T-helper 1 cell treated with Interleukin-12 subunit alpha and Interleukin-12 subunit beta and Interleukin-4 antibody, amounts not matched to agents 30 ng/mL and 1 ng/mL, for 36 hours (primary cell): ENCODE measurements around the gene TNN. TPM values are rescaled to one million over a fixed set of nuclear protein-coding genes. Genes with fewer than 3 reads are reported as not detected.
"Not testable (repeated sequence)": the region's sequence is repeated elsewhere in the genome, so short reads cannot be mapped to it uniquely, and the experiment has no call there.

ENCODE experiments used
- intact Hi-C: fragments of 100-400 bp; cut with micrococcal nuclease; formaldehyde crosslinking; loops from one replicate; pipeline ENCODE4 v1.15.1; 2024
- total RNA-seq: library from RNA; stranded (reverse); gene quantifications from 2 replicates; pipeline ENCODE4 v1.2.3, GENCODE V29; 2022

TNN gene, protein sequence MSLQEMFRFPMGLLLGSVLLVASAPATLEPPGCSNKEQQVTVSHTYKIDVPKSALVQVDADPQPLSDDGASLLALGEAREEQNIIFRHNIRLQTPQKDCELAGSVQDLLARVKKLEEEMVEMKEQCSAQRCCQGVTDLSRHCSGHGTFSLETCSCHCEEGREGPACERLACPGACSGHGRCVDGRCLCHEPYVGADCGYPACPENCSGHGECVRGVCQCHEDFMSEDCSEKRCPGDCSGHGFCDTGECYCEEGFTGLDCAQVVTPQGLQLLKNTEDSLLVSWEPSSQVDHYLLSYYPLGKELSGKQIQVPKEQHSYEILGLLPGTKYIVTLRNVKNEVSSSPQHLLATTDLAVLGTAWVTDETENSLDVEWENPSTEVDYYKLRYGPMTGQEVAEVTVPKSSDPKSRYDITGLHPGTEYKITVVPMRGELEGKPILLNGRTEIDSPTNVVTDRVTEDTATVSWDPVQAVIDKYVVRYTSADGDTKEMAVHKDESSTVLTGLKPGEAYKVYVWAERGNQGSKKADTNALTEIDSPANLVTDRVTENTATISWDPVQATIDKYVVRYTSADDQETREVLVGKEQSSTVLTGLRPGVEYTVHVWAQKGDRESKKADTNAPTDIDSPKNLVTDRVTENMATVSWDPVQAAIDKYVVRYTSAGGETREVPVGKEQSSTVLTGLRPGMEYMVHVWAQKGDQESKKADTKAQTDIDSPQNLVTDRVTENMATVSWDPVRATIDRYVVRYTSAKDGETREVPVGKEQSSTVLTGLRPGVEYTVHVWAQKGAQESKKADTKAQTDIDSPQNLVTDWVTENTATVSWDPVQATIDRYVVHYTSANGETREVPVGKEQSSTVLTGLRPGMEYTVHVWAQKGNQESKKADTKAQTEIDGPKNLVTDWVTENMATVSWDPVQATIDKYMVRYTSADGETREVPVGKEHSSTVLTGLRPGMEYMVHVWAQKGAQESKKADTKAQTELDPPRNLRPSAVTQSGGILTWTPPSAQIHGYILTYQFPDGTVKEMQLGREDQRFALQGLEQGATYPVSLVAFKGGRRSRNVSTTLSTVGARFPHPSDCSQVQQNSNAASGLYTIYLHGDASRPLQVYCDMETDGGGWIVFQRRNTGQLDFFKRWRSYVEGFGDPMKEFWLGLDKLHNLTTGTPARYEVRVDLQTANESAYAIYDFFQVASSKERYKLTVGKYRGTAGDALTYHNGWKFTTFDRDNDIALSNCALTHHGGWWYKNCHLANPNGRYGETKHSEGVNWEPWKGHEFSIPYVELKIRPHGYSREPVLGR (N-terminal part only)
- not detected in 2 replicates for total RNA-seq

DNA sequence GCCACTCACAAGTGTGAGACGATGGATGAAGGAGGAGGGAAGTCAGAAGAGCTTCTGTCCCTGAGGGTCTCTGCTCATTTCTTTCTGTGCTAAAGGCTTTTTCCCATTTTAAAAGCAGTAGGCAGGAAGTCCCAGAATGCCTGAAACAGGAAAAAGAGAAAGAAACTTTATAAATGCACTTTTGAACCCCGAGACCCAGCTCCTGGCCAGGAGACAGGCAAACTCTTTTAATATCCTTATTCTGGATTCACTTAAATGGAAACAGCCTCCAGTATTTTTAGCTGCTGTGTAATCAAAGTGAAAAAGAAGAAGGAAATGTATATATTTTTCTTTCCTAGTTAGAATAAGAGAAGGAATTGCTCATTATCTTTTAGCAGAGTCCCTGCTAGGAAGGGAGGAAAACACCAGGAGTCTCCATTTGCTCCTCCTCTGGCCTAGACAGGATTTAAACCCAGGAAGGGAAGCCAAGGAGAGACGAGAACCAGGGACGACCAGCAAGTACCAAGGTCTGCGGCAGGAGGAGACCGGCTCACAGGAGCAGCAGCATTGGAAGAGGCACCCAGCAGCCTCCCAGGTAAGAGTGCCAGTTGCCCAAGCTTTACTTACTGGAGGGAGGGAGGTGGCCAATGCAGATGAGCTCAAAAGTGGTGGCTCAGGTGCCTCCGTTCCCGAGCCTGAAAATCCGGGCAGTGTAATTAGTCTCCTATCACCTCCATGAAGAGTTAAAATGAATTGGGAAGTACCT, at the start of gene TNN:
TSS of gene TNN (plus strand) at position 472 of the 745 bp plus-strand sequence. CDS start 9,586 bp downstream, outside the sequence.
- intact Hi-C loops = no loop called here

DNA sequence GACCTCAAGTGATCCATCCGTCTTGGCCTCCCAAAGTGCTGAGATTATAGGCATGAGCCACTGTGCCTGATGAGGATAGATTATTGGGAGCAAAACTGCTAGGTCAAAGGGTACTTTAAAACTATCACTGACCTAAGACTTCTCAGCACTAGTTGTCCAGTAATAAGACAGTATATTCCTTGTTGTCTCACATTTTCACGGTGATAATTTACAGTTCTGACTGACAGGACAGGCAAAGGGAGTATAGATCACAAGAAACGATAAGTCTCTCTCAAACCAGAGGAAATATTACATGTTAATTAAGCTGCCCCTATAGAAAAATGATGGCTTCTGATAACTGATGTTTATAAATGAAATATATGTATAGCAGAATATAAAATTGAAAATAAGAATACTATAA, 48.1 kb upstream of the TNN start:
- intact Hi-C loops = no loop called here

DNA sequence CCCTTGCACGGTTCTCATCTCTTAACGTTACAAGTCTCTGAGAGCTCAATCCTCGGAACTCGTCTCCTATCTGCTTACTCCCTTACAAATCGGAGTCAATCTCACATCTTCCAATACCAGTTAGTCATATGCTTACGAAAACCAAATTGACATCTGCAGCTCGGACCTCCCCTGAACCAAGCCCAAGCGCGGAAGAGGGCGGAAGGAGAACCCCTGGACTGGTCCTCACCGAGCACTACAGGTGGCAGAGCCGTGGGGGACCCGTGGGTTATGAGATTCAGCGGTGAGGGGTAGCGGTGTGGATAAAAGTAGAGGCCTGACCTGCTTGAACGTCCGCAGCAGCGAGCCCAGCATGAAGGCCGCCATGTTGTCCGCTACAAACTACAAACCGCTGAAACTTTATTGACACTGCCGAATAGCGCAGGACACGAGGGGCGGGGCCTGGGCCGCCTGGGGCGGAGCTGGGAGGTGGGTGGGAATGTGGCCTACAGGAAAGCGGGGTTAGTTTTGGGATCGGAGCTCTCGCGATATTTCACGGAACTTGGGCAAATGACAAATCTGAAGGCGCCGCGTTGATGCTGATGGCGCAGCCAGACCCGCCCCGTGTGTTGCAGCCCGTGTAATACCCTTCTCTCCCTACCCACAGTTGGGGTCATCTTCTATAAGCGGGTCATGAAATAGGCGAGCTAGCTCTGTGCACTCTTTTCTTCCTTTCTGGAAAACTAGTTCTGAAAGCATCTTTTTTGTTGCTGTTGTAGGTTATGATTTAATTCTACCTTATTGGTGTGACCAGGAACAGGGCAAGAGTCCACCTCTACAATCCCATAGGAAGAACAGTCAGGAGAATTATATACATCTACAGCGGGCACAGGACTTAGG, 44.4 kb upstream of the TNN start, which contains the start of gene MRPS14:
TSS of gene MRPS14 (minus strand) at position 383 of the 879 bp plus-strand sequence. CDS start at position 366, 17 bp downstream.
- intact Hi-C loops = loop anchor here (1.0 to 2.0 kb wide), 12 partner anchors 24 to 1546 kb away; partner anchors contain the start of genes CACYBP, CENPL, COP1 and DARS2

DNA sequence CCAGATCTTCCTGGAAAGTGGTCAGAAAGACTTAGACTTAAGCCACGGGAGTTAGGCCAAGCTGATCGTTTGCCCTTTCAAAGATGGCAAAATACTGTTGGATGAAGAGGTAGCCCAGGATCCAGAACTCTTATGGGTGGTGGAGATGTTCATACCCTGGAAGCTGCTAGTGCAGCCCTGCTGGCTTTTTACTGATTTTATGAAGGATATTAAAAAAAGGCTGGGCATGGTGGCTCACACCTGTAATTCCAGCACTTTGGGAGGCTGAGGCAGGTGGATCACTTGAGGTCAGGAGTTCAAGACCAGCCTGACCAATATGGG, 43.8 kb upstream of the TNN start:
- intact Hi-C loops = loop anchor here (1.0 to 2.0 kb wide), 12 partner anchors 25 to 1547 kb away; partner anchors contain the start of genes CACYBP, CENPL, COP1 and DARS2

DNA sequence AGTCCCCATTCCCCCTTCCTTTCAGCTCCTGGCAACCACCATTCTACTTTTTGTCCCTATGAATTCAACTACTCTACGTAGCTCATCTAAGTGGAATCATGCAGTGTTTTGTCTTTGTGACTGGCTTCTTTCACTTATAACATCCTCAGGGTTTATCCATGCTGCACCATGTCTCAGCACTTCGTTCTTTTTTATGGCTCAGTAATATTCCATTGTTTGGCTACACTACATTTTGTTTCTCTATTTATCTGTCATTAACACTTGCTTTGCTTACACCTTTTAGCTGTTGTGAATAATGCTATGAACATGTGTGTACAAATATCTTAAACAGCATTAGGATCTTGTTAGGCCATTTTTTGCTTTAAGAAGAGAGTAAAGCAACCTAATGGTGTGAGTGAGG, 42.9 kb upstream of the TNN start:
- intact Hi-C loops = loop anchor here (5.0 kb wide), 2 partner anchors 48 to 1858 kb away; no protein-coding TSS in a partner anchor

DNA sequence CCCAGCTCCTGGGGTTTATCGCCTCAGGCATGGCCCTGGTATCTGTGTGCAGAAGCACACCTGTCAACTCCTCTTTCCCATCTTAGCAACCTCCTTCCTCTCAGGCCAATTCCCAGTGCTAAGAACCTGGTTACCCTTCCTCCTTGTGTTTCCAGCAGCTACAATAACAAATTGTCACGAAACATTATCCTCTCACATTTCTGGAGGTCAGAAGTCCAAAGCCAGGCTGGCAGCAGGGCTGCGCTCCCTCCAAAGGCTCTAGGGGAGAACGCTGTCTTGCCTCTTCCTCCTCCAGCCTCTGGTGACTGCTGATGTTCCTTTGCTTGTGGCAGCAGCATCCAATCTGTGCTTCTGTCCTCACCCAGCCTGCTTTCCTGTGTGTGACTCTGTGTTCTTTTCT, 33.7 kb upstream of the TNN start:
- intact Hi-C loops = no loop called here

DNA sequence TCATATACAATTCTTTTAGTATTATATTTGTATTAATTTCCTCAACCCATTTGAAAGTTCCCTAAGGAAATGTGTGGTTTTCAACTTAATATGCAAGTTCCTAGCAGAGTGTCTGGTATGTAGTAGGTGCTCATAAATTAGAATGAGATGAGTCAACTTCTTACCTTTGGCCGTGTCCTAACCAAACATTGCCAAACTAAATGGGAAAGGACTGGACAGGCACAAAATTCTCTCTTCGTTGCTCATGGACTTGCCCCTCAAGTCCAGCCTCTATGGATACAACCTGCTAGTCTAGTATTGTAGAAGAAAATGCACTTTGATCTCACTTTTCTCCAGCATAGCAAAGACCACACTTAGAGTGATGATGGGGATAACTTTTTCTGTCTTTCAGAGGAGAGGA, 32.9 kb upstream of the TNN start:
- intact Hi-C loops = no loop called here

DNA sequence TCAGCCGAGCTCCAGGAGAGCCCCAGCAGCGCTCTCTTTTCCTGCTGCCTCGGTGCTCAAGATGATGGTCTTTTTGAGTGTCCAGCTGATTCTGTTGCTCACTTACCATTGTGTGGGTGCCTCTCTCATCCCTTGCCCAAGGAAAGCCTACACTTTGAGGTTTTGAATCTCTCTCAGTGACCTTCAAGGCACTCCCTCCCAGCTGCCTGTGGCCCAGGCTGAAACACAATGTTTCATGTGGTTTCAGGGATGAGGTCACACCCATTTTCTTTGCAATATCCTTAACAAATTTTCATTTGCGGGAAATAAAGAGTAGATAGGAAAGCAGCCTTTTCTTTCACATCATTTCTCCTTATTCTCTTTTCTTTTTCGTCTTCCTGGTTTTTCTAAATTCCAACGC, 31.8 kb upstream of the TNN start:
- intact Hi-C loops = no loop called here

DNA sequence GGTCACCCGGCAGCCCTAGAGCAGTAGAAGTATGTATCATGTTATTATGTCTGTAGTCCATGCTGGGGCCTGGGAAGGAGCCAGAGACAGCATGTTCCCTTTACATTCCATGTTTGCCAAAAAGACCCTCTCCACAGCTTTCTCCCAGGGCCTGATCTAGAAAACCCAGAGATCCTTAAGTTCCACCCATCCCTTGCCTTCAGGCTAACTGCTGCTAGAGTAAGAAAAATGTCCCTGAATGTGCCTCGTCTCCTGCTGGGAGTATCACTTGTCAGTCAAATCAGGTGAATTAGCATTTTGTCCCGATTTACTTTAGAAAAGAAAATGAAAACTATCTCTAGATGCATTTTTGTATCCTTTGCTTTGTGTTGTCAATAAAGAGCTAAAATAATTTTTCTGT, 31.2 kb upstream of the TNN start:
- intact Hi-C loops = no loop called here

DNA sequence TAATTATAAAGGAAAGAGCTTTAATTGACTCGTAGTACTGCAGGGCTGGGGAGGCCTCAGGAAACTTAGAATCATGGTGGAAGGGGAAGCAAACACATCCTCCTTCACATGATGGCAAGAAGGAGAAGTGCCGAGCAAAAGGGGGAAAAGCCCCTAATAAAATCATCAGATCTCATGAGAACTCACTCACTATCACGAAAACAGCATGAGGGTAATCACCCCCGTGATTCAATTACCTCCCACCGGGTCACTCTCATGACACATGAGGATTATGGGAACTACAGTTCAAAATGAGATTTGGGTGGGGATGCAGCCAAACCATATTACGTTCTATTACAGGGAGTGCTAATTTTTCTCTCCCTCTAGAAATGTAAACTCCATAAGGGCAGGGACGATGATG, 30.2 kb upstream of the TNN start:
- intact Hi-C loops = no loop called here

DNA sequence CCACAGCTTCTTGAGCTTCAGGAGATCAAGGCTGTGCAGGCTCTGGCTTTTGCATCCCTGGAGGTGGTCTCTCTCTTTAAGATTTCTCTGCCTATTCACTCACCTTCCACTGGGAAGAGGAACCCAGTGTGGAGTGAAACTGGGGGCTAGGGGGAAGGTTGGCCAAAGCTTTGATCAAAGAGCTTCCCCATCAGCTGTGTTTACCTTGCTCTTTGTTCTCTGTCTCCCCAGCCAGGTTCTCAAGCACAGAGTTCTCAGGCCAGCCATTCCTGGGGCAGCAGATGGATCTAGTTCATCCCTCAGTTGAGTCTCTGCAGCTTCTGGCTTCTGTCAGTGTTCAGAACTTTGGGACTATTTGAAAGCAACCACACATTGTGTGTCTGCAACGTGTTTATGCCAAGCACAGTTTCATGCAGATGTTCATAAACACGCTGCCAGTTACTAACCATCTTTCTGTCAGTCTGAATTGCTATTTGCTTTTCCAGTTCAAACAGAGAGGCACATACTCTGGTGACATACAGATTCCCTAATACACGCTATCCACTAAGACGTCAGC, 27.2 kb upstream of the TNN start:
- intact Hi-C loops = no loop called here

DNA sequence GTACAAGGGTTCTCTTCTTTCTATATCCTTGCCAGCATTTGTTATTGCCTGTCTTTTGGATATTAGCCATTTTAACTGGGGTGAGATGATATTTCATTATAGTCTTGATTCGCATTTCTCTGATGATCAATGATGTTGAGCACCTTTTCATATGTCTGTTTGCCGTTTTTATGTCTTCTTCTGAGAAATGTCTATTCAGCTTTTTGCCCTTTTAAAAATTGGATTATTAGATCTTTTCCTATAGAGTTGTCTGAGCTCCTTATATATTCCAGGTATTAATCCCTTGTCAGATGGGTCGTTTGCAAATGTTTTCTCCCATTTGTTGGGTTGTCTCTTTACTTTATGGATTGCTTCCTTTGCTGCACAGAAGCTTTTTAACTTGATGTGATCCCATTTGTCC, 25.0 kb upstream of the TNN start:
- intact Hi-C loops = no loop called here

DNA sequence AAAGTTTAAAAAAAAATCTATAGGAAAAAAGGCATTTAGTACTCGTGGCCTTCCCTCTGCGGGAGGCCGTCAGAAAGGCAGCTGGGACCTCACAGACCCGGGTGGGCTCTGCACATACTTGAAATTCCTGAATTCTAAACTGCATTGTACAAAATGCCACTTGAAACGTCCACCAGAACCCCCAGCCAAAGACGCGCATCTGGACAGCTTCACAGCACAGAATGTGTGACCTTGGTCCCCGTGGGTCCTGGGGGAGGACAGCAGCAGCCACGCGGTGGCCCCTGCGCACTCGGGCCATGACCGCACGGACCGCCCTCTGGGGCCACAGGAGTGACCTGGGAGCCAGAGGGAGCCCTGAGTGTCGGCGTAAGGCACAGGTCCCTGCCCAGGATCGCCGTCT, 23.8 kb upstream of the TNN start:
- intact Hi-C loops = no loop called here

DNA sequence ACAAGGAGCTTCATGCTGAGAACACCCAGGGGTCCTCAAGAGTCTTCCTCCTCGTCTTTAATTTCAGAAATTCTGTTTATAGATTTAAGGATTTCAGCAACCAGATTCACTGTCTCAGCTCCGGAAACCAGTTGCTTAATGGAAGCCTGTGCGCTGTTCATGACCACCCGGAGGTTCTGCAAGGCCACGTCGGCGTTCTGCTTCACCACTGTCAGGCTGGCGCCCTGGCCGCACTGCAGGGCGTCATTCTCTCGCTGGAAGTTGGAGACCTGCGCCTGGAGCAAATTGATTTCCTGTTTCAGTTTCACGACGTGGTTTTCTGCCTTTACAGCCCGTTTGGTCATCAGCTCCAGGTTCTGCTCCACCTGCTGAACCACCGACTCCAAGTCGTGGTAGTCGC, 23.0 kb upstream of the TNN start:
- intact Hi-C loops = not testable (repeated sequence)

DNA sequence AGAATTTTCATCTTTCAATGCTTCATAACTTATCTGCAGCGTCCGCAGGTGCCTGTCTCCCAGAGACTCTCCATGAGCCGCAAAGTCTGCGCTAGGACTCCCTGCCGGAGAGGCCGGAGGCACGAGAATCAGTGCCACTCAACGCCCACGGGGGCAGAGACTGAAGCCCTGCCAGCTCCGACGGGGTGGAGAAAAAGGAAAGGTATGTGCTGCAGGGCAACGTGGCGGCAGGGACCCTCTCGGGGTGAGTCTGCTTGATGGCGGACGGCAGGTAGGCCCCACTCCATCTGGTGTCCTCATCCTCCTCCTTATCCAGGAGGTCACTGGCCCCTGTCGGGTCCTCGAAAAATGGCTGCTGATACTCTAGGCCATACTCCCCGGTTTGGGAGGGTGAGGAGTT, 22.5 kb upstream of the TNN start:
- intact Hi-C loops = no loop called here

DNA sequence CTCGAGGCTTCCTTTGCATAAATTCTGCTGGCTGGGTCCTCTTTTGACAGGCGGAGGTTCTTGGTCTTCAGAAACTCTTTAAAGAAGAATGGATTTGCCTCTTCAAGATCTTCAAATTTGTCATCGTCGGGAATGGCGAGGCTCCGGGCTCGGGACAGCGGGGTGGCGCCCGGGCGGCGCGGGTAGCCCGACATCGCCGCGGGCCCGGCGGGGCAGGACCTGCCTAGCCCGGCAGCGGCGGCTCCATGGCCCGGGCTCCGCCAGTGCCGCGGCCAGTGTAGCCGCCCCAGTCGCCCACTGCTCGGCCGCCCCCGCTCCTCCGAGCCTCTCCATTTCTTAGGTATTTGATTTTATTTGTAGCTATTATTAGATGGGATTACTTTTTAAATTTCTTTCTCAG, 22.1 kb upstream of the TNN start:
- intact Hi-C loops = no loop called here

DNA sequence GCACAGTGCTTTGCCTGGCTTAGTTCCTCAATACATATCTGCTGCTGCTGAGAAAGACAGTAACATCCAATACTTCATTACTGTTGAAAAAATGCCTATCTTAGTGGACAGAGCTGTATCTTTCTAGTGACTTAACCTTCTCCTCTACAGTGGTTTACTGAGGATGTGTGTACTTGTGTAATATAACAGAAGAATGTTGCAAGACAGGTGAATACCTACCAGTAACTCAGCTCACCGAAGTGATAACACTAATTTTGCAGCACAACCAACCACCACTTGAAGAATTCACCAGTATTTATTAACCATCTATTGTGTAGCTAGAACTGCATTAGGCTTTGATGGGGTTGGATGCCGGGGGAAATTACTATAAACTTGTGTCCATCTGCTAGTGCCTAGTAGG, 16.6 kb upstream of the TNN start:
- intact Hi-C loops = no loop called here

DNA sequence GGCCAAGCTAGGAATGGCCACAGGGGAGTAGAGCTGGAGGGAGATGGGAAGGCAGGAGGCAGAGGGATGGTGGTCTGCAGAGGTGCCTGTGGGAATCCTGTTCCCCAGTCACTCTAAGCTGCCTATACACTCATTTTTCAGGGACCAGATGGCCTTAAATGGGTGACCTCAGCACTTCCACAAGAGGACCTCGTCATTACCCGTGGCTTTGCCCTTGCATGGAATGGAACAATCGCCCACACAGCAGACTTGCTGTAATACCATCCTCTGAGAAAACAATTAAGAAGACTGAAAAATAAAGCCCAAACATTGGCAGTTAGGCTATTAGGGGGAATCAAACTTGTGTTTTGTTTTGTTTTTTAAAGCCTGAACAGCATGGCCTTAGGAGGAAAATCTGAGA, 12.9 kb upstream of the TNN start:
- intact Hi-C loops = no loop called here

DNA sequence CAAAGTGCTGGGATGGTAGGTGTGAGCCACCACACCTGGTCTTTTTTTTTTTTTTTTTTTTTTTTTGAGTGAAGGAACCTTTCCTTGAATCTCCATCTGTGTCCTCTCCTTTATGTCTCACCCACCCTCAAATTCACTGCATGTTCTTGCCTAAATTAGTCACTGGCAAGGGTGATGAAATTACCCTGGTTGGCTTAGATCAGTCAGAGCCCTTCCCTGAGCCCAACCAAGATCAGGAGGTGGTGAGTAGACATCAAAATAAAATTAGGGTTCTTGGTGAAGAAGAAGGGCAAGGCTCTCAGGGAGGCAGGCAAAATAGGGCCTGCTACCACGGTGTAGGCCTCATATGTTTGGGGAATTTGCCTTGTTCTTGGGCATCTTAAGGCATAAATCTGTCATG, 5.3 kb upstream of the TNN start:
- intact Hi-C loops = no loop called here
